H1 (cell line): Measurements from ENCODE around the gene DNAJC11. TPM values are rescaled to one million over a fixed set of nuclear protein-coding genes. Genes with fewer than 3 reads are reported as not detected.

Experiments used
- CTCF ChIA-PET: fragments of 300-600 bp; sonication (Branson Sonifier 250); formaldehyde crosslinking; loops from one replicate; lab custom pipeline; 2021; ENCODE audit not compliant: partially characterized antibody; lab: Charles Lee
- POLR2A ChIA-PET: fragments of 300-600 bp; sonication (Branson Sonifier 250); formaldehyde crosslinking; loops from one replicate; lab custom pipeline; 2021; ENCODE audit warnings: inconsistent platforms; ENCODE audit not compliant: partially characterized antibody; lab: Charles Lee
- DNase-seq, 2 experiments: peaks; one replicate each; pipeline versions ENCODE4 v3.0.0 to v3.0.0-alpha.2; 2010 to 2022; ENCODE audit warnings: low spot score in 2 of 2, low read depth in 1 of 2, mixed read lengths in 1 of 2
- FAIRE-seq: peaks from 2 replicates; lab custom pipeline; 2011; peaks lifted over from hg19 to GRCh38; lab: Jason Lieb, UNC
- H2AFZ ChIP-seq: 2 replicates; pipeline ENCODE4 v1.8.1; 2012; ENCODE audit warnings: low read length, inconsistent platforms
- H2AK5ac ChIP-seq: 2 replicates; pipeline ENCODE4 v1.6.1; 2013; ENCODE audit warnings: low read depth, low read length
- H2BK120ac ChIP-seq: replicated peaks from 2 replicates; pipeline ENCODE3; 2013; ENCODE audit warnings: low read depth, low read length, inconsistent platforms
- H2BK12ac ChIP-seq: 2 replicates; pipeline ENCODE4 v1.6.1; 2013; ENCODE audit warnings: low read depth, low read length
- H2BK15ac ChIP-seq: 2 replicates; pipeline ENCODE4 v1.6.1; 2013; ENCODE audit warnings: low read length
- H2BK20ac ChIP-seq: 2 replicates; pipeline ENCODE4 v1.6.1; 2013; ENCODE audit warnings: low read length
- H2BK5ac ChIP-seq: 2 replicates; pipeline ENCODE4 v1.6.1; 2013; ENCODE audit warnings: low read depth, low read length
- H3K14ac ChIP-seq: 2 replicates; pipeline ENCODE4 v1.6.1; 2013; ENCODE audit warnings: inconsistent platforms; ENCODE audit not compliant: insufficient read length
- H3K18ac ChIP-seq: 2 replicates; pipeline ENCODE4 v1.6.1; 2013; ENCODE audit warnings: low read length; ENCODE audit errors: extremely low read depth
- H3K23ac ChIP-seq: 2 replicates; pipeline ENCODE4 v1.6.1; 2013; ENCODE audit warnings: inconsistent platforms; ENCODE audit not compliant: insufficient read length
- H3K23me2 ChIP-seq: 2 replicates; pipeline ENCODE4 v1.6.1; 2013; ENCODE audit warnings: low read depth, low read length
- H3K27ac ChIP-seq: 2 replicates; pipeline ENCODE4 v1.6.1; 2011; ENCODE audit warnings: low read depth, low read length, inconsistent platforms
- H3K27me3 ChIP-seq, 4 experiments: replicated peaks in 1 of 4; 1 replicate in 1 of 4; 2 replicates in 3 of 4; pipeline versions ENCODE4 v1.6.1 to v1.8.1; 2011 to 2013; ENCODE audit warnings: low read length in 3 of 4, mild to moderate bottlenecking in 3 of 4, inconsistent platforms in 2 of 4, mixed read lengths in 2 of 4, moderate library complexity in 1 of 4; ENCODE audit not compliant: control insufficient read depth in 3 of 4, insufficient read depth in 3 of 4; ENCODE audit errors: extremely low read depth in 1 of 4
- H3K36me3 ChIP-seq, 4 experiments: 2 replicates each; pipeline versions ENCODE4 v1.6.1 to v1.8.1; 2011 to 2013; ENCODE audit warnings: mild to moderate bottlenecking in 4 of 4, low read length in 3 of 4, moderate library complexity in 2 of 4, control low read depth in 1 of 4, inconsistent platforms in 1 of 4; ENCODE audit not compliant: insufficient read depth in 4 of 4, control insufficient read depth in 2 of 4
- H3K4ac ChIP-seq: replicated peaks from 2 replicates; pipeline ENCODE3; 2013; ENCODE audit warnings: low read length, low read depth, mixed read lengths, inconsistent platforms; ENCODE audit not compliant: insufficient read length
- H3K4me1 ChIP-seq, 4 experiments: replicated peaks in 1 of 4; 1 replicate in 1 of 4; 2 replicates in 3 of 4; pipeline versions ENCODE4 v1.6.1 to v1.8.1; 2011 to 2013; ENCODE audit warnings: low read length in 3 of 4, inconsistent platforms in 2 of 4, mixed read lengths in 1 of 4; ENCODE audit not compliant: insufficient read depth in 4 of 4, control insufficient read depth in 3 of 4
- H3K4me2 ChIP-seq, 2 experiments: 2 replicates each; pipeline versions ENCODE4 v1.6.1 to v1.8.1; 2011 to 2013; ENCODE audit warnings: low read depth in 2 of 2, low read length in 2 of 2, control low read depth in 1 of 2, inconsistent platforms in 1 of 2, mild to moderate bottlenecking in 1 of 2; ENCODE audit not compliant: insufficient read depth in 1 of 2
- H3K4me3 ChIP-seq, 4 experiments: fragments of 200-600, 300-600 bp in 1 of 4; sonication (generic), shearing (Covaris generic), sonication (Bioruptor Twin) in 1 of 4; 2 replicates each; pipeline versions ENCODE4 v1.5.1 to v1.8.1; 2011 to 2016; ENCODE audit warnings: low read length in 4 of 4, low read depth in 3 of 4, control low read depth in 2 of 4, inconsistent platforms in 2 of 4, mild to moderate bottlenecking in 2 of 4, mixed read lengths in 1 of 4, moderate library complexity in 1 of 4; ENCODE audit not compliant: insufficient read depth in 2 of 4; ENCODE audit errors: extremely low read depth in 1 of 4
- H3K56ac ChIP-seq: replicated peaks from 2 replicates; pipeline ENCODE3; 2013; ENCODE audit warnings: low read depth, mild to moderate bottlenecking, mixed read lengths, low read length, inconsistent platforms; ENCODE audit not compliant: insufficient read length
- H3K79me1 ChIP-seq: 2 replicates; pipeline ENCODE4 v1.6.1; 2013; ENCODE audit warnings: low read depth, low read length, control low read depth
- H3K79me2 ChIP-seq, 2 experiments: 2 replicates each; pipeline versions ENCODE4 v1.6.1 to v1.8.1; 2012 to 2013; ENCODE audit warnings: low read length in 2 of 2, mild to moderate bottlenecking in 2 of 2, inconsistent platforms in 1 of 2; ENCODE audit not compliant: insufficient read depth in 2 of 2, control insufficient read depth in 1 of 2
- H3K9ac ChIP-seq, 4 experiments: replicated peaks in 1 of 4; 1 replicate in 1 of 4; 2 replicates in 3 of 4; pipeline versions ENCODE4 v1.6.1 to v1.8.1; 2011 to 2013; ENCODE audit warnings: low read depth in 3 of 4, low read length in 3 of 4, control low read depth in 2 of 4, mild to moderate bottlenecking in 2 of 4, moderate library complexity in 2 of 4, inconsistent platforms in 1 of 4; ENCODE audit errors: extremely low read depth in 1 of 4
- H3K9me3 ChIP-seq, 2 experiments: 2 replicates each; pipeline versions ENCODE4 v1.6.1 to v1.8.1; 2012 to 2013; ENCODE audit warnings: mild to moderate bottlenecking in 2 of 2, moderate library complexity in 2 of 2, control low read depth in 1 of 2, inconsistent platforms in 1 of 2, low read depth in 1 of 2, low read length in 1 of 2, mixed read lengths in 1 of 2; ENCODE audit not compliant: insufficient read depth in 2 of 2
- H4K20me1 ChIP-seq, 2 experiments: replicated peaks in 1 of 2; 2 replicates each; pipeline versions ENCODE3 to v1.8.1; 2011 to 2013; ENCODE audit warnings: inconsistent platforms in 2 of 2, low read length in 2 of 2, mild to moderate bottlenecking in 1 of 2; ENCODE audit not compliant: insufficient read depth in 2 of 2, control insufficient read depth in 1 of 2
- H4K5ac ChIP-seq: 2 replicates; pipeline ENCODE4 v1.6.1; 2013; ENCODE audit warnings: low read length, low read depth, mixed read lengths, inconsistent platforms; ENCODE audit not compliant: insufficient read length
- H4K8ac ChIP-seq: 2 replicates; pipeline ENCODE4 v1.8.0; 2013; ENCODE audit warnings: mild to moderate bottlenecking, moderate library complexity, low read length, inconsistent platforms; ENCODE audit not compliant: insufficient read depth; ENCODE audit errors: extremely low read depth
- H4K91ac ChIP-seq: replicated peaks from 2 replicates; pipeline ENCODE3; 2013; ENCODE audit warnings: low read length, mixed read lengths, inconsistent platforms; ENCODE audit not compliant: insufficient read length
- BCL11A ChIP-seq, 2 experiments: IDR thresholded peaks; one replicate each; pipeline ENCODE4 v1.6.1; 2011; ENCODE audit warnings: low read depth in 2 of 2, low read length in 2 of 2, mild to moderate bottlenecking in 2 of 2
- EZH2 ChIP-seq: fragments of 200-600 bp; sonication (generic); IDR thresholded peaks from 2 replicates; pipeline ENCODE4 v1.7.1; 2012; ENCODE audit warnings: low read depth, mild to moderate bottlenecking, moderate library complexity, low read length, inconsistent platforms; ENCODE audit not compliant: severe bottlenecking
- FOSL1 ChIP-seq: IDR thresholded peaks from 2 replicates; pipeline ENCODE4 v1.6.1; 2011; ENCODE audit warnings: mild to moderate bottlenecking, low read depth, low read length, moderate library complexity; ENCODE audit not compliant: insufficient read depth
- GABPA ChIP-seq: IDR thresholded peaks from 2 replicates; pipeline ENCODE4 v1.6.1; 2011; ENCODE audit warnings: mild to moderate bottlenecking, low read length, moderate library complexity, borderline replicate concordance; ENCODE audit not compliant: insufficient read depth
- KDM1A ChIP-seq: fragments of 200-600, 300-600 bp; sonication (generic); IDR thresholded peaks from 2 replicates; pipeline ENCODE4 v1.7.1; 2016; ENCODE audit warnings: mild to moderate bottlenecking, low read length, borderline replicate concordance
- MAX ChIP-seq: IDR thresholded peaks from 2 replicates; pipeline ENCODE4 v1.6.1; 2012; ENCODE audit warnings: inconsistent platforms
- PHF8 ChIP-seq: fragments of 200-600 bp; sonication (generic); conservative IDR thresholded peaks from 2 replicates; pipeline ENCODE4 v1.7.1; 2012; ENCODE audit warnings: low read depth, mild to moderate bottlenecking, inconsistent platforms, low read length, moderate library complexity
- USF2 ChIP-seq: IDR thresholded peaks from 2 replicates; pipeline ENCODE4 v1.6.1; 2011; ENCODE audit warnings: low read length, improper control_type of control experiment
- WGBS, 2 experiments: shearing (Covaris generic) in 1 of 2; methylation state at CpG; one replicate each; pipeline versions ENCODE4 v1.1.6 to v1.1.7; 2013 to 2015; ENCODE audit warnings: low lambda C conversion rate in 2 of 2, mixed read lengths in 2 of 2, inconsistent platforms in 1 of 2, low coverage in 1 of 2, missing lambda C conversion rate in 1 of 2; ENCODE audit not compliant: insufficient replicate concordance in 2 of 2, insufficient coverage in 1 of 2, insufficient read length in 1 of 2; ENCODE audit errors: extremely low coverage in 1 of 2, missing lambda C conversion rate in 1 of 2; 5-methylcytosine and 5-hydroxymethylcytosine counted together
- polyA plus RNA-seq, 7 experiments: library from polyadenylated mRNA; depleted of rRNA in 3 of 7; stranded (reverse) in 5 of 7; unstranded in 2 of 7; fragments of >200 nt in 5 of 7; fragments of 200-250 nt in 2 of 7; gene quantifications; 1 replicate in 5 of 7; 2 replicates in 1 of 7; 4 replicates in 1 of 7; pipeline versions ENCODE4 v1.2.1 to v1.2.3, GENCODE V29; 2011 to 2013; ENCODE audit warnings: missing spikeins in 2 of 7, mixed read lengths in 2 of 7
- total RNA-seq: library from RNA; stranded (reverse); fragmentation: NEBNext Ultra II Directional; extraction: Animal tissue kit (Norgen Biotek cat#: 25700); gene quantifications from 2 replicates; pipeline ENCODE4 v1.2.1, GENCODE V29; 2021

Gene DNAJC11
- total and polyA plus RNA-seq, 2 of the 8 experiments (the other 6 are each of a cell fraction or from before 2014, with no cell fraction given): 43.9 to 90.9 TPM

GRCh38 chr1:6688001-6688400 is 13.6 kb downstream of the DNAJC11 start:
- Histone ChIP-seq H4K20me1 (peaks cover 0 to 8% of the 10 kb centered on the region in 2 experiments), H2AK5ac (no peak overlapping the region), H4K8ac (no peak overlapping the region), H3K9me3 (no peaks in the 10 kb centered on the region), H3K79me1 (peaks cover 19% of the 10 kb centered on the region), H3K79me2 (peaks cover 16 to 89% of the 10 kb centered on the region in 2 experiments), H3K4me2 (no peak overlapping the region), H3K4ac (no peak overlapping the region), H2AFZ (no peak overlapping the region), H3K27ac (no peak overlapping the region), H3K4me1 (peaks cover 0 to 4% (median 2%) of the 10 kb centered on the region in 4 experiments; a peak in 5 of 7 replicates), H3K23me2 (no peaks in the 10 kb centered on the region), H3K18ac (no peak overlapping the region), H3K4me3 (no peak overlapping the region), H2BK20ac (no peak overlapping the region), H3K9ac (no peak overlapping the region), H2BK12ac (no peak overlapping the region), H3K27me3 (no peaks in the 10 kb centered on the region), H4K91ac (no peak overlapping the region), H2BK120ac (no peak overlapping the region), H2BK15ac (no peak overlapping the region), H3K36me3 (peaks cover 0 to 3% (median 1%) of the 10 kb centered on the region in 4 experiments; a peak in 3 of 8 replicates), H4K5ac (no peak overlapping the region), H2BK5ac (no peak overlapping the region), H3K56ac (no peak overlapping the region), H3K14ac (no peak overlapping the region), H3K23ac (no peak overlapping the region)
- no peak for DNase-seq
- 79% methylated on average over 1 of the region's 1 CpG; no CpG with 5 or more reads in 1 of the 2 experiments for WGBS, 2 experiments
- ChIA-PET POLR2A (interaction anchor here (0.6 kb wide), 1 partner anchor 13 kb away, joined by 3 read pairs; no protein-coding TSS in a partner anchor), CTCF (no interaction called here)
- no peak for TF ChIP-seq USF2
- TF ChIP-seq KDM1A: no peak
- no peak for TF ChIP-seq PHF8
- TF ChIP-seq BCL11A (IDR thresholded peaks at IDR 0.05; ENCODE audit: low read depth in 2 of 2, low read length in 2 of 2): no peak
- no peak for TF ChIP-seq GABPA
- no peak for TF ChIP-seq EZH2
- TF ChIP-seq FOSL1: no peak
- no peak for TF ChIP-seq MAX
- no peak for FAIRE-seq
